B cell (primary cell): Measurements from ENCODE around the gene PYGM. TPM values are rescaled to one million over a fixed set of nuclear protein-coding genes. Genes with fewer than 3 reads are reported as not detected.

Experiments
- ATAC-seq: fragments of 200-7000 bp; cut with Tn5 transposase; one replicate; pipeline ENCODE4 v1.10.0; 2021; ENCODE audit warnings: low read depth, mild to moderate bottlenecking, moderate number of reproducible peaks, moderate library complexity
- CTCF ChIA-PET: fragments of 350-600 bp; sonication (Branson Sonifier 250); formaldehyde crosslinking; loops from one replicate; lab custom pipeline; 2021; ENCODE audit warnings: antibody characterized with exemption, inconsistent platforms; lab: Charles Lee
- POLR2A ChIA-PET: fragments of 350-600 bp; sonication (Branson Sonifier 250); formaldehyde crosslinking; loops from one replicate; lab custom pipeline; 2021; ENCODE audit warnings: antibody characterized with exemption; lab: Charles Lee
- DNase-seq: peaks from one replicate; pipeline ENCODE4 v3.0.0; 2013
- H2AFZ ChIP-seq: 2 replicates; pipeline ENCODE4 v1.6.1; 2012; ENCODE audit warnings: mild to moderate bottlenecking, low read depth, low read length; ENCODE audit not compliant: insufficient read depth, poor library complexity, severe bottlenecking
- H3K27ac ChIP-seq, 2 donors: 1 replicate in 1 of 2; 2 replicates in 1 of 2; pipeline ENCODE4 v1.5.1; 2012 to 2013; ENCODE audit warnings: low read length in 2 of 2, mild to moderate bottlenecking in 2 of 2, moderate library complexity in 1 of 2
- H3K27me3 ChIP-seq, 4 experiments: fragments of 200-600 bp in 1 of 4; sonication (generic) in 1 of 4; replicated peaks in 1 of 4; 1 replicate in 2 of 4; 2 replicates in 2 of 4; pipeline versions ENCODE4 v1.6.1 to v1.7.0; 2013 to 2016; ENCODE audit warnings: low read length in 3 of 4, mild to moderate bottlenecking in 2 of 4, mixed read lengths in 1 of 4, moderate library complexity in 1 of 4; ENCODE audit not compliant: insufficient read depth in 4 of 4, control insufficient read depth in 3 of 4; ENCODE audit errors: control extremely low read depth in 1 of 4
- H3K36me3 ChIP-seq, 2 experiments: replicated peaks in 1 of 2; 1 replicate in 1 of 2; 2 replicates in 1 of 2; pipeline versions ENCODE4 v1.6.1 to v1.7.1; 2013; ENCODE audit warnings: low read length in 1 of 2; ENCODE audit not compliant: insufficient read depth in 2 of 2, control insufficient read depth in 1 of 2; ENCODE audit errors: control extremely low read depth in 1 of 2, extremely low read depth in 1 of 2
- H3K4me1 ChIP-seq, 2 donors: fragments of 200-600 bp in 1 of 2; sonication (generic) in 1 of 2; 1 replicate in 1 of 2; 2 replicates in 1 of 2; pipeline versions ENCODE4 v1.5.1 to v1.6.1; 2013 to 2017; ENCODE audit warnings: low read length in 2 of 2; ENCODE audit not compliant: control insufficient read depth in 2 of 2, insufficient read depth in 2 of 2
- H3K4me2 ChIP-seq: replicated peaks from 2 replicates; pipeline ENCODE3; 2012; ENCODE audit warnings: mild to moderate bottlenecking, low read depth, low read length; ENCODE audit not compliant: poor library complexity, severe bottlenecking
- H3K4me3 ChIP-seq, 5 experiments: fragments of 200-600 bp in 1 of 5; sonication (generic) in 1 of 5; 1 replicate in 3 of 5; 2 replicates in 2 of 5; pipeline versions ENCODE4 v1.5.1 to v1.7.0; 2011 to 2016; ENCODE audit warnings: low read length in 4 of 5, mild to moderate bottlenecking in 4 of 5, low read depth in 2 of 5, control low read depth in 1 of 5, moderate library complexity in 1 of 5; ENCODE audit not compliant: insufficient read depth in 1 of 5; ENCODE audit errors: control extremely low read depth in 1 of 5, extremely low read depth in 1 of 5
- H3K79me2 ChIP-seq: fragments of 200-600 bp; sonication (generic); one replicate; pipeline ENCODE4 v1.6.0; 2016; ENCODE audit warnings: low read length; ENCODE audit not compliant: control insufficient read depth, insufficient read depth
- H3K9ac ChIP-seq: fragments of 200-600 bp; sonication (generic); 2 replicates; pipeline ENCODE4 v1.6.1; 2017; ENCODE audit warnings: mild to moderate bottlenecking, low read length, moderate library complexity
- H3K9me3 ChIP-seq, 3 donors: one replicate each; pipeline versions ENCODE4 v1.6.1 to v1.7.1; 2013; ENCODE audit warnings: low read length in 2 of 3; ENCODE audit not compliant: control insufficient read depth in 2 of 3, insufficient read depth in 1 of 3; ENCODE audit errors: control extremely low read depth in 1 of 3
- H4K20me1 ChIP-seq: 2 replicates; pipeline ENCODE4 v1.6.0; 2012; ENCODE audit warnings: mild to moderate bottlenecking, low read length; ENCODE audit not compliant: insufficient read depth, control insufficient read depth, poor library complexity, severe bottlenecking
- H3K27ac Mint-ChIP-seq: one replicate; pipeline ENCODE4 v1.8.0; 2021; ENCODE audit warnings: mixed read lengths
- H3K27me3 Mint-ChIP-seq: one replicate; pipeline ENCODE4 v1.8.0; 2021; ENCODE audit warnings: mixed read lengths
- H3K4me1 Mint-ChIP-seq: one replicate; pipeline ENCODE4 v1.8.0; 2021; ENCODE audit warnings: mixed read lengths
- H3K4me3 Mint-ChIP-seq: one replicate; pipeline ENCODE4 v1.8.0; 2021; ENCODE audit warnings: mixed read lengths
- H3K9me3 Mint-ChIP-seq: one replicate; pipeline ENCODE4 v1.8.0; 2022; ENCODE audit warnings: mixed read lengths; ENCODE audit not compliant: insufficient read depth
- CTCF ChIP-seq: fragments of 200-600 bp; IDR thresholded peaks from one replicate; pipeline ENCODE4 v1.8.0; 2022; ENCODE audit warnings: antibody characterized with exemption, mild to moderate bottlenecking
- EZH2 ChIP-seq: IDR thresholded peaks from 2 replicates; pipeline ENCODE4 v1.6.1; 2012; ENCODE audit warnings: borderline replicate concordance, low read depth, mild to moderate bottlenecking, moderate library complexity, low read length; ENCODE audit not compliant: insufficient read depth, poor library complexity, severe bottlenecking
- WGBS: methylation state at CpG from one replicate; pipeline ENCODE4 v1.1.5; 2013; ENCODE audit warnings: missing lambda C conversion rate; ENCODE audit not compliant: insufficient coverage; 5-methylcytosine and 5-hydroxymethylcytosine counted together
- intact Hi-C: fragments of 100-400 bp; cut with micrococcal nuclease; formaldehyde crosslinking; loops from one replicate; pipeline ENCODE4 v1.10.0; 2022
- polyA plus RNA-seq: library from polyadenylated mRNA; depleted of rRNA; stranded (reverse); fragments of >200 nt; gene quantifications from 2 replicates; pipeline ENCODE4 v1.2.3, GENCODE V29; 2012
- total RNA-seq, 2 donors: library from RNA; stranded (reverse); fragments of 120-200 nt in 1 of 2; gene quantifications; 1 replicate in 1 of 2; 2 replicates in 1 of 2; pipeline versions ENCODE4 v1.2.3 to v1.2.4, GENCODE V29; 2013 to 2022

Gene PYGM
- total and polyA plus RNA-seq, 2 donors (not counting 1 experiment from before 2014, with no cell fraction given), result 9.3 to 9.6 TPM

- WGBS, result 95% methylated on average over 11 of the region's 15 CpGs
Observed at GRCh38 chr11:64789331-64790204, 29.8 kb upstream of the PYGM start.

More at GRCh38 chr11:64789331-64790204, 29.8 kb upstream of the PYGM start:
- Histone ChIP-seq H3K4me2 (no peak overlapping the region), H2AFZ (no peak overlapping the region), H3K36me3 (peaks cover 4 to 48% of the 10 kb centered on the region in 2 experiments), H3K79me2 (no peaks in the 10 kb centered on the region), H3K27me3 (no peaks in the 10 kb centered on the region), H3K9me3 (no peaks in the 10 kb centered on the region), H3K27ac (no peak overlapping the region), H3K4me1 (peaks cover 13 to 18% of the 10 kb centered on the region in 2 donors), H3K4me3 (no peak overlapping the region), H3K9ac (no peak overlapping the region), H4K20me1 (no peaks in the 10 kb centered on the region)
- Mint-ChIP-seq H3K27me3 (no peaks in the 10 kb centered on the region), H3K4me3 (no peak overlapping the region), H3K4me1 (peaks cover 18% of the 10 kb centered on the region), H3K27ac (no peak overlapping the region), H3K9me3 (no peaks in the 10 kb centered on the region)
- ChIA-PET CTCF (interaction anchor here (1.7 to 6.6 kb wide), 4 partner anchors 12 to 106 kb away, joined by 8 to 73 read pairs (median 13); partner anchors contain the start of genes CDC42BPG and MAP4K2), POLR2A (interaction anchor here (0.8 kb wide), 1 partner anchor 224 kb away, joined by 3 read pairs; the partner anchor contains the start of gene ARL2)
- TF ChIP-seq CTCF (no peak), EZH2 (no peak)
- ATAC-seq (no peak), DNase-seq (no peak)
- intact Hi-C loops, result no loop called here
